ENCODE results near the gene DMXL1.

- TF ChIP-seq POLR2AphosphoS5 (IDR thresholded peaks at IDR 0.05; ENCODE audit: insufficient read depth in 1 of 2, low read depth in 1 of 2) (no peak), POLR2A (IDR thresholded peaks at IDR 0.05) (no peak)
Observed at GRCh38 chr5:119032656-119033055, 38.2 kb upstream of the DMXL1 start.

All from vagina (tissue), 2 donors.